NCI-H187 treated with DMSO at 0.1 percent for 48 hours (cell line): Measurements from ENCODE around the gene SAMD8.
"Not testable (repeated sequence)": the region's sequence is repeated elsewhere in the genome, so short reads cannot be mapped to it uniquely, and the experiment has no call there.

Experiments used
- DNase-seq: peaks from one replicate; lab custom pipeline; 2025; lab: John Stamatoyannopoulos, UW

Gene SAMD8

DNA sequence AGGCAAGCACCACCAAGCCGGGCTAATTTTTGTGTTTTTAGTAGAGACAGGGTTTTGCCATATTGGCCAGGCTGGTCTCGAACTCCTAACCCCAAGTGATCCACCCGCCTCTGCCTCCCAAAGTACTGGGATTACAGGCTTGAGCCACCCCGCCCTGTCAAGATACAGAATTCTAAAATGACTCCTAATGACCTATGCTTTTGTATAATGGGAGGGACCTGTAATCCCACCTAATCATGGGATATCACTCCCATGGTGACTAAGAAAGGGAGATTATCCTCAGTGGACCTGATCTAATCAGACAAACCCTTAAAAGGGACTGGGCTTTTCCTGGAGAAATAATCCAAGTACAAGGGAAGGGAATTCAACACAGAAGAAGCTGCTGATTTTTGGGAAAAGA, 28.8 kb downstream of the SAMD8 start:
- DNase-seq = no peak

DNA sequence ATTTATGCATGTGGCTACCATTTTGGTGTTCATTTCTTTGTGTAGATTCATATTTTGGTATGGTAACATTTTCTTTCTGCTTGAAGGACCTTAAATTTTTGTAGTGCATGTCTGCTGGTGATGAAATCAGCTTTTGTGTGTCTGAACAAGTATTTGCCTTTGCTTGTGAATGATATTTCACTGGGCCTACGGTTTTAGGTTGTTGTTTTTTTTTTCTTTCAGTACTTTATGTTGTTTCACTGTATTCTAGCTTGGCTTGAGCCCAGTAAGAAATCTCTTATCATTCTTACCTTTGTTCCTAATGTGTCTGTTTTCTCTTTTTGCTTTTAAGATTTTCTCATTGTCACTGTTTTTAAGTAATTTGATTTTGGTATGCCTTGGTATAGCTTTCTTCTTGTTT, 31.9 kb downstream of the SAMD8 start:
- no peak for DNase-seq

DNA sequence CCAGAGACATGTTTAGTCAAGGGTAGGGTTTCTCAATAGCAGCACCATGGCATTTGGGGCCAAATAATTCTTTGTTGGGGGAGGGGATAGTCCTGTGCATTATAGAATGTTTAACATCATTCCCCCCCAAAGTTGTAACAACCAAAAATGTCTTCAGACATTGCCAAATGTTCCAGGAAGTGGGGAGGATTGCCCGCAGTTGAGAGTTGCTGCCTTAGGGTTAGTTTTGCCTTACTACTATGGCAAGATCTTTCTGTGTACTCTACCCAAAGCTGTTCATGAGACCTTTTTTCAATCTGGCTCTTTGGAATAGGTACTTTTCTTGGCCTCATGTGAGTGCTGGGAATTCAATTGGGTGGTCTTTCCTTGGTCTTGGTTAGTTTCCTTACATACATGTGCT, 34.1 kb downstream of the SAMD8 start:
- DNase-seq = no peak

DNA sequence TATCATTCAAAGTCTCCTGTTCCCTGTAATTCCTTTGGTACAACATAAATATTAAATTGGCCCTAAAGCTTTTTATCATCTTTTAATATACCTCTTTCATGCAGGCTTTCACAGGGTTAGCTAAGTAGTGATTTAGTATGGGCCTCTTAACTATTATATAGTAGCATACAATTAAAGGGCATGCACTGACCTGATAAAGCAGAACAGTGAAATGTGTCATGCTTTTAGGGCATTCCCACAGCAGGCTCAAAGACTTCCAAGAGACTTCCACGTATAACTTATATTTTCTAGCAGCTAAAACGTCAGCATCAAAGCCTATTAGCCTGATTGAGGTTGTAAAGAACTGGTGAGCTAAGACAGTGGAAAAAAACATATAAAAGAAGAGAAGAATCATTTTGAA, 35.3 kb downstream of the SAMD8 start:
- no peak for DNase-seq

DNA sequence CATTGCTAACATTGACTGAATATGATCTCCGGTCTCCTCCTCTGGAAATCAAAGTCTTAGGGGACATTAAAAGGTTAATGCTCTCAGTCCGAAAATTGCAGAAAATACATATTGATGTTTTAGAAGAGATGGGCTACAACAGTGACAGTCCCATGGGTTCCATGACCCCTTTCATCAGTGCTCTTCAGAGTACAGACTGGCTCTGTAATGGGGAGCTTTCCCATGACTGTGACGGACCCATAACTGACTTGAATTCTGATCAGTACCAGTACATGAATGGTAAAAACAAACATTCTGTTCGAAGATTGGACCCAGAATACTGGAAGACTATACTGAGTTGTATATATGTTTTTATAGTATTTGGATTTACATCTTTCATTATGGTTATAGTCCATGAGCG, 39.2 kb downstream of the SAMD8 start:
- no peak for DNase-seq

DNA sequence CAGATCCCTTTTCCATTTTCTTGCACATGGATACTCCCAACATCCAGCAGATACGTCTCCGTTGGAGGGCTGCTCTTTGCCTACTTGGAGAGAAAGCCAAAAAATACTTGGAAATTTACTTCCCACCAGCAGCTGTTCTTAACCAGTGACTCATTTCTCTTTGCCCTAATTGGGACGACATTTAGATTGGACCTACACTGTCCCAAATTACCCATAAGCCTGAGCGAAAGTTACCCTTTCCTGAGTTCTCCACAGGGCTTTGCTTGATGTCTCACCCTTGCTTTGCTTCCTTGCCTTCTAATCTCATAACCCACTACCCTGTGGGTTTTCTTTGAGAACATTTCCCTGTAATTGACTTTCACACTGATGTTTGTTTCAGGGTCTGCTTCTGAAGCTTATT, 48.1 kb downstream of the SAMD8 start:
- DNase-seq = no peak

DNA sequence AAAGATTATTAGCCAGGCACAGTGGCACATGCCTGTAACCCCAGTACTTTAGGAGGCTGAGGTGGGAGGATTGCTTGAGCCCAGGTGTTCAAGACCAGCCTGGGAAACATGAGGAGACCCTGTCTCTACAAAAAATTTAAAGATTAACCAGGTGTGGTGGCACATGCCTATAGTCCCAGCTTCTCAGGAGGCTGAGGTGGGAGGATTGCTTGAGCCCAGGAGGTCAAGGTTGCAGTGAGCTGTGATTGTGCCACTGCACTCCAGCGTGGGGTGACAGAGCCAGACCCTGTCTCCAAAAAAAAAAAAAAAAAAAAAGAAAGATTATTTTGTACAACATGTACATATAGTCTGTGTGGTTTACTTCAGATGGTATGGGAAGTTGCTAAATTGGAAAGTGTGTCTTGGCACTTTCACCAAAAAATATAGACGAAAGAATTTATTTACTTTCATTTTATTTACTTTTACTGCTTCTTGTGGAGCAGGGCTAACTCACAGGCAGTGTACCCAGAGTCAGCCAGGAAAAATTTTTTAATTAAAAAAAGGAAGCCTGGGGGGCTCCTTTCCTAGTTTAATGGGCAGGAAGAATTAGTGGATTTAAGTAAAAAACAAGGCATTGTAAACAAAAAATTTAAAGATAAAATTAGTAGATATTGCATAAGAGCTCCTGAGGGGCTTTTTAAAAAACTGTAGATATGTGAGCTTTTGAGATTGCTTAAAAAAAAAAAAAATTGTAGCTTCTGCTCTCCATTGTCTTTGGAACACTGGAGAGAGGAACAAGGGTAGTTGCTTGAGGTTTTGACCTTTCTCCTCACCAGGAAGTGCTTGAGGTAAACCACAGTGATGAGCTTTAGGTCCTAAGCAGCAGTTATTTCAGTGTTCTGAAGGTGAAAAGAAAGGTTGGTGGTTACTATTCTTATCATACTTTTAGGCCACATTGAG, 54.5 kb downstream of the SAMD8 start:
- DNase-seq = no peak

DNA sequence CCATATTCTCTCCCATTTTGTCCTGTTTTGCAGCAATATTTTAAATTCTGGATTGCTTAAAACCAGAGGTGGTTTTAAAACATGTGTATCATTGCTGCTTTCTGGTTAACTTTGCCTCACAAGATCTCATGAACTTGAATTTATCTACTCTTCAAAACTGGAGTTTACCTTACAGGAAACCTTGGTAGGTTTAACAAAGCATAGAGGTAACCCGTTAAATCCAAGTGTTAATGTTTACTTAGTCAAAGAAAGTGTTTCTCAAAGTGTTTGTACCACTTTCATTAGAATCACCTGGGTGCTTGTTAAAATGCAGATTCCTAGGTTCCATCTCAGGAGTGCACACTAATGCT, 55.1 kb downstream of the SAMD8 start:
- DNase-seq = no peak

DNA sequence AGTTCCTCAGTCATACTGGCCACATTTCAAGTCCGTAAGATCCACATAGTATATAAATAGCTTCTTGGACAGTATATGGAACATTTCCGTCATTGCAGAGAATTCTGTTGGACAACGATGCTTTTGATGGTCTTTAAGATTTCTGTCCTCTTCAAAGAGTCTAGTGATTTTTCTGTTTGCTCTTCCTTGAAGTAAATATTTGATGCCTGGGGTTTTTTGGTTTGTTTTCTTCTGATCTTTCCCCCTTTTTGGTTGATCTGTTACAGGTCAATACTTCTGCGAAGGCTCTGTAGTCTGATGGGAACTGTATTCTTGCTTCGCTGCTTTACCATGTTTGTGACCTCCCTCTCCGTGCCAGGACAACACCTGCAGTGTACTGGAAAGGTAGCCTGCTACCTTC, 56.8 kb downstream of the SAMD8 start:
- no peak for DNase-seq

DNA sequence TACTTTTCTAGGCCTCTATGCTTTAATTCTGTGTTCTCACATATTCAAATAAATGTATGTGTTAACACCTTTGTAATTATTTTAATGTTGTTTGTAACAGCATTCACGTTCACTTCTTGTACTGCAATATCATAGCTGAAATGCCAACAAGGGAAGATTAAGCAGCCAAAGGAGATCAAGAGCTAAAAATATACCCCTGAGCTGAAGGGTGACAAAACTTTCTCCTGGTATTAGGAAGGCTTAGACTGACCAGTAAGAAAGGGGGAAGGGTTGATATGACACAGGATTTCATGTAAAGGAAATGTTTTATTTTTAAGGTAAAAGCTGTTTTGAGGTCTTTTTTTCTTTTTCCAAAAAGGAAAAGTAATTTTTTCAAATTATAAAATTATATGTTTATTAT, 58.8 kb downstream of the SAMD8 start:
- no peak for DNase-seq

DNA sequence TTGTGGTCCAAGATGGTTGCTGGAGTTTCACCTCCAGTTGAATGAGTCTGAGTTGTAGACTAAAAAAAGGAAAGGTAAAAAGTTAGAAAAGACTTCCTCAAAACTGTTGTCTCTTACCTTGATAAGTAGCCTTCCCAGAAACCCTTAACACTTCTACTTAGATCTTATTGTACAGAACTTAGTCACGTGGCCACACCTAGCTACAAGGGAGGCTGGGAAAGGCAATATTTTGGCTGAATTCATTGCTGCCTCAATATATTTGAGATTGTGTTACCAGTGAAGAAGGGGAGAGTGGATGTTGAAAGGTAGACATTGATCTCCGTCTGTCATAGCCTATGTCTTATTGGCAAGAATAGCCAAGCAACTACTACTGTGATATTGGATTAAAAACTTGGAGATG, 63.6 kb downstream of the SAMD8 start:
- no peak for DNase-seq

DNA sequence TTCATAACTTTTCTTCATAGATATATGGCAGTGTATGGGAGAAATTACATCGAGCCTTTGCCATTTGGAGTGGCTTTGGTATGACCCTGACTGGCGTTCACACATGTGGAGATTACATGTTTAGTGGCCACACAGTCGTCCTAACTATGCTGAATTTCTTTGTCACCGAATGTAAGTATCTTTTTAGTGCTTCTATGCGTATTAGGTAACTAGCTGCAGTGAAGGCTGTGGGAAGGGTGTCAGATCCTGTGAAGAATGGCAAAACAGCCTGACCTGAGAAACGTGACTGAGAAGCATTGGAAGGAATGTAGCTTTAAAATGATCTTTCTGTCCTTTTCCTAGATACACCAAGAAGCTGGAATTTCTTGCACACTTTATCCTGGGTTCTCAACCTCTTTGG, 64.6 kb downstream of the SAMD8 start:
- DNase-seq = no peak

DNA sequence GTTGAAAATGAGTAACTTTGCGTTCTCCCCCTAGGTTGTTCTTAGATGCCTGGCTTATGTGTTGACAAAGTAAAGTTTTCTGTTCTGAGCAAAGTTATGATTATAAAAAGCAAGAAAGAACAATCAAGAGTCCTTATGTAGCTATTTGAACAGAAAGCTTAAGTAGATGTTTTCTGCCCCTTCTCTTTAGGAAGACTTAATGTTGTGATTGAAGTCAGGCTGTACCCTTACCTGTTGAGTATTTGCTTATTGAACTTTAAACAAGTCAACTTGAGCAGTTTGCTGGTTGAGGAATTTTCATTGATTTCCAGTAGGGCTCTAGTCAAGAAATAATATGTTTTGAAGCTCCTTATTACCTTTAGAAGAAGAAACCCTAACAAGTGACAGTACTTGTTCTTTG, 65.3 kb downstream of the SAMD8 start:
- DNase-seq = no peak

DNA sequence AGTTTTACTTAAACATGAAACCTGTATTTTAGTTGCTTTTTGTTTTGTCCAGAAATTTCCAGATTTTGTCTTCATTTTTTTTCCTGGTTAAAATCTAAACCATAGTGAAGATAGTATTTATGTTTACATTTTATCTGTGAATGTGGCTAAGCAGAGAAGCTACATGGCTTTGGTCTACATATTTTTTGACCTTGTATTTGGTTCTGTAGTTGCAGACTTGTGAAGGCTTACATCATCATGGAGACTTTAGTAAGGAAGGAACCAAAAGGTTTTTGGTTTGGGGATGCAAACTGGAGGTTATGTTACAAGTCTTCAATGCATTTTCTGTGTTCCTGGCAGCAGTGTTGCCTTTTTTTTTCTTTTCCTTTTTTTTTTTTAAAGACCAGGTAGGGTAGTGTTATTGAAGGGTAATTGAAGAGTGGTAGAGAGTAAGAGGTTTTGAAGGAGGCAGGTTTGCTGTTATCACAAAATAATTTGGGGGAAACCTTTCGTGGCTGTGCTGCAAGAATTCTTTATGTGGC, 68.3 kb downstream of the SAMD8 start:
- DNase-seq = no peak

DNA sequence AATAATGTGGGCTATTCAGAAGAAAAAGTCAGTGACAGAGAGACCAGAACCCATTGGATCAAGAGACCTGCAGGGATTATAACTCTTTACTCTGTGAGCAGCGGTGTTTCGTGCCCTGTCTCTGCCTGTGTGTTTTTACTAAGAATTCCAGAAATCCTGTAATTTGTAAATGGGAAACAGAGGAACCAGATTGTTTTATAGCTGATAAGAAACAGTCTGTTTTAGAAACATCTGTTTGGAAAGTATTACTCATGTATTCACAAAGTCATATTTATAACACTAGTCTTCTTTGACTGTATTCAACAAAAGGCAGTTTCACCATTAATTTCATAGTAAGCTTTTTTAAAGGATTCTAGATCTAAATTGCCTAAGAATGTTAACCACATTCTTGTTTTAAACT, 69.1 kb downstream of the SAMD8 start:
- DNase-seq = no peak

DNA sequence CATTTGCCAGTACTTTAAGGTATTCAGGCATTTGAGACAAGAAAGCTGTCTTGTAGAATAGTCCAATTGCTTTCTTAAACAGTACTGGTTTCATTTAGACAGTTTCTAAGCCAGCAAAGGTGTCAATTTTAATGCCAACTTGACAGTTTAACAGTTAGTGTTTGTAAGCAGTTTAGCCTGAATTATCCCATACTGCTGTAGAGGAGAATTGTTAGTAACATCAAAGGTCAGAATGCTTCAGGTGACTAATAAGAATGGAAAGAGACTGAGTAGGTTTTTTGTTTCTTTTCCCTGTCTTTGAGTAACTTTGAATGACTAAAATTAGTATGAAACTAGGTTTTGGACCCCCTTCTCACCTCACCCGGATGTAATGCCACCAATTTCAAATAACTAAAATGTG, 69.6 kb downstream of the SAMD8 start:
- DNase-seq = no peak

DNA sequence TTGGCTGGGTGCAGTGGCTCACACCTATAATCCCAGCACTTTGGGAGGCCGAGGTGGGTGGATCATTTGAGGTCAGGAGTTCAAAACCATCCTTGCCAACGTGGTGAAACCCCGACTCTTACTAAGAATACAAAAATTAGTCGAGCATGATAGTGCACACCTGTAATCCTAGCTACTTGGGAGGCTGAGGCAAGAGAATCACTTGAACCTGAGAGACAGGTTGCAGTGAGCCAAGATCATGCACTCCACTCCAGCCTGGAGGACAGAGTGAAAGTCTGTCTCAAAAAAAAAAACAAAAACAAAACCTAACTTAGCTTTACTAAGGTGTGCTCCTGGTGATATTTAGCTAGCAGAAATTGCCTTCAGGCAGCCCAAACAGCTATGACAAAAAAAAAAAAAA, 74.9 kb downstream of the SAMD8 start:
- no peak for DNase-seq

DNA sequence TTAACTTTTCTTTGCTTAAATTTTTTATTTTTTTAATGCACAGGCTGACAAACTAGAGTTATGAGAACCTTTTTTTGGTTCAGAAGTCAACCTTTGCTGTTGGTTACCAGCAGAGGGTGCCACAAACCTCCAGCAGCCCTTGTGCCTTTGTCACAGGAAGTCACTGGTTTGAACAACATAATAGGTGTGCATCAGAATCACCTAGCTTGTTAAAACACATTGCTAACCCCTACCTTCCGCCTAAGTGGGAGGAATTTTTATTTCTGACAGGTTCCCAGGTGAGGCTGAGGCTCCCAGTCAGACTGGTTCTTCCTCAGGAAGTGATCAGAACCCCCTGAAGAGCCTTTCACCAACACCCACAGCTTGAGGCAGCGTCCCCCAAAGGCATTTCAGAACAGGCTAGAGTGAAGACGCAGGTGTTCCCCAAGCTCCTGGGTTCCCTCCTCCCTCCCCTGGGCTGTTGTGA, 76.5 kb downstream of the SAMD8 start:
- DNase-seq = no peak

DNA sequence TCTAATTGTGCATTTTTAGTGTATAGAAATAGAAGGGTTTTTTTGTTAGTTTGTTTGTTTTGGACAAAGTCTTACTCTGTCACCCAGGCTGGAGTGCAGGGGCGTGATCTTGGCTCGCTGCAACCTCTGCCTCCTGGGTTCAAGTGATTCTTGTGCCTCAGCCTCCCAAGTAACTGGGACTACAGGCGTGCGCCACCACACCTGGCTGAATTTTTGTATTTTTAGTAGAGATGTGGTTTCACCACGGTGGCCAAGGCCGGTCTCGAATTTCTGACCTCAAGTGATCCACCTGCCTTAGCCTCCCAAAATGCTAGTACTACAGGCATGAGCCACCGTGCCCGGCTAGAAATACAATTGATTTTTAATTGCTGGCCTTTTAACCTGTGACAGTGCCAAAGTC, 77.1 kb downstream of the SAMD8 start:
- not testable (repeated sequence) for DNase-seq

DNA sequence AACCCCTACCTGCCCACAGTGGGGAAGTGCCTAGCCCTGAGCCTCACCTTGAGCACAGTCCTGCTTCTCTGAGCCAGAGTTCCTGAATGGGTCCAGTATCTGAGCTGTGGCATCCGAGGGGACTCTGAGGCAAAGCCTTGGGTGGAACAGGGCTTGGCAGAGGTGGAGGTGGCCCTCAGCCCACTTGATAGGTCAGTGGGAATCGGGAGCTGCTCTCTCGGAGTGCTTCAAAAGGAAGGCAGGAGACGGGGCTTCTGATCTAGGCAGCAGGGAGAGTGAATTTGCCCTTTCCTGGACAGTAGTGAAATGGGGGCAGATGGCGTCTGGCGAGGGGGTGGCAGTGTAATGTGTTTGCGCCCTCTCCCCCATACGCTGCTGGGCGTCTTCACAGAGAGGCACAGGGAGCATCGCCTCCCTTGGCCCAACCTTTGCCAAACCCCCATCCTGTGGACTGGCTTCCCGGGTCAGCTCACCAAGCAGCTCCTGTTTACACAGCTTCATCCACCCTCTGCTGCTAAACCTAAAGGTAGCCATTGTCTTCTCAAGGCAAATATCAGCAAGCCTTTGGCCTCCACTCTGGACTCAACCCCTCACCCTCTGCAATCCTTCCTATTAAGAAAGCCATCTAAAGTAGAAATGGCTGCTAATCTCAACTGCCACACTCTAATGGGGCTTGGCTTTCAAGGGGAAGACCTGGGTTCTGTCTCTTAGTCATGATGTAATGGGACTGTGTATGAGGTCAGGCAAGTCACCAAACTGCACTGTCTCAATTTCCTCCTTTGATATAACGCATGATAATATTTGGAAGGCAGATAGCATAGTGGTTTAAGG, 78.0 kb downstream of the SAMD8 start:
- no peak for DNase-seq

DNA sequence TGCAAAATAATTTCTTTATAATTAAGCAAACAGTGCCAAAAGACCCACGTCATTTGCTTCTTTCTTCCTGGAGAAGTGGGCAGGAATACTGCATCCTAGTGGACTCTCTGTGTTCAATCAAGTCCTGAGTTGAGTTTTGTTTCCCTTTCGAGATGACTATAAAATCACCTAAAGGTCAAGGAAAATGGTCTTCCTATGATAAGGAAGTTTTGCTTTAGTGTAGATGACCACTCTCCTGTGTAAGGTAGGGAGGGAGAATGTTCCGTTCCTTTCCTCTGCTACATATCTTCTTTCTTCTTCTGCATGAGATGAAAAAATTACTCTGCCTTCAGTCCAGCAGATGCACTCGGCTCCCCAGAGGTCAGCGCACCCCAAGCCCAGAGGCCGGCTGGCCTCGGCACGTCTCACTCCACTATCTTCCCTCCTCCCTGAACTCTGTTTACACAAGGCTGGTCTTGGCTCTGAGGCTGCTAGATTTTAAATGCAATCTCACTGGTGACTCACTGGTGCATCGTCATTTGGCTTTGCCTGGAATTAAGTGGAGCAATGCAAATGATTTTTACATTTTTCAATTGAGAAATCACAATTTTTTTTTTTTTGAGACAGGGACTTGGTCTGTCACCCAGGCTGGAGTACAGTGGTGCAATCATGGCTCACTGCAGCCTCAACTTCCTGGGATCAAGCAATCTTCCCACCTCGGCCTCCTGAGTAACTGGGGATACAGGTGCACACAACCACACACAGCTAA, 80.5 kb downstream of the SAMD8 start:
- no peak for DNase-seq

DNA sequence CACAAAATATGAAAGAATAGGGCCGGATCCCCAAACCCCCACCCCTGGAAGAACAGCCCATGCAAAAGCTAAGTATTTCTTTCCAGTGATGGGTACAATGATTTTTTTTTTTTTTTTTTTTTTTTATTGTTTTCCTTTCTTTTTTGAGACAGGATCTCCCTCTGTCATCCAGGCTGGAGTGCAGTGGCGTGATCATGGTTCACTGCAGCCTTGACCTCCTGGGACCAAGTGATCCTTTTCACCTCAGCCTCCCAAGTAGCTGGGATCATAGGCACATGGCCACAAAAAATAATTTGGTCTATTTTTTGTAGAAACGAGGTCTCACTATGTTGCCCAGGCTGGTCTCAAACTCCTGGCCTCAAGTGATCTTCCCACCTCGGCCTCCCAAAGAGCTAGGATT, 83.2 kb downstream of the SAMD8 start:
- not testable (repeated sequence) for DNase-seq
